Right atrium auricular region (tissue), 2 donors: ENCODE results near the gene TTLL11. TPM values are rescaled to one million over a fixed set of nuclear protein-coding genes. Genes with fewer than 3 reads are reported as not detected.

Experiments used
- DNase-seq: peaks from one replicate; pipeline ENCODE4 v3.0.0-alpha.2; 2019; ENCODE audit warnings: low spot score
- H3K27ac ChIP-seq, 2 donors: fragments of 200-600 bp; sonication (generic); 1 replicate in 1 of 2; 2 replicates in 1 of 2; pipeline ENCODE4 v1.5.1; 2016 to 2019
- H3K27me3 ChIP-seq, 2 donors: fragments of 200-600 bp; sonication (generic); one replicate each; pipeline versions ENCODE4 v1.5.1 to v1.6.0; 2017 to 2019
- H3K36me3 ChIP-seq: fragments of 200-600 bp; sonication (generic); one replicate; pipeline ENCODE4 v1.5.1; 2016
- H3K4me1 ChIP-seq, 2 donors: fragments of 200-600 bp; sonication (generic); one replicate each; pipeline versions ENCODE4 v1.5.1 to v1.6.0; 2017 to 2019
- H3K4me3 ChIP-seq, 2 donors: fragments of 200-600 bp; sonication (generic); 1 replicate in 1 of 2; 2 replicates in 1 of 2; pipeline ENCODE4 v1.5.1; 2017 to 2019; ENCODE audit warnings: mild to moderate bottlenecking in 1 of 2, moderate library complexity in 1 of 2
- H3K9me3 ChIP-seq, 2 donors: fragments of 200-600 bp; sonication (generic); one replicate each; pipeline ENCODE4 v1.5.1; 2019
- CTCF ChIP-seq, 2 donors: fragments of 200-600 bp; sonication (generic); IDR thresholded peaks; one replicate each; pipeline ENCODE4 v1.5.1; 2019; ENCODE audit warnings: antibody characterized with exemption in 2 of 2
- total RNA-seq, 2 donors: library from RNA; depleted of rRNA; stranded (reverse); fragments of >200 nt; gene quantifications; one replicate each; pipeline ENCODE4 v1.1.0, GENCODE V29; 2016

TTLL11 gene
- total RNA-seq, 2 donors from 2014 or later, result 5.9 to 7.8 TPM

GRCh38 chr9:121914017-121914595 is 179.0 kb downstream of the TTLL11 start:
- Histone ChIP-seq H3K9me3 (no peaks in the 10 kb centered on the region), H3K27me3 (no peaks in the 10 kb centered on the region), H3K4me3 (no peak overlapping the region), H3K27ac (no peak overlapping the region), H3K4me1 (no peaks in the 10 kb centered on the region), H3K36me3 (no peaks in the 10 kb centered on the region)
- no peak for TF ChIP-seq CTCF (IDR thresholded peaks at IDR 0.05)
- no peak for DNase-seq

- Histone ChIP-seq H3K27ac (no peak overlapping the region), H3K9me3 (no peaks in the 10 kb centered on the region), H3K4me1 (no peaks in the 10 kb centered on the region), H3K27me3 (no peaks in the 10 kb centered on the region), H3K4me3 (no peak overlapping the region), H3K36me3 (no peaks in the 10 kb centered on the region)
- no peak for DNase-seq
- TF ChIP-seq CTCF (IDR thresholded peaks at IDR 0.05), result no peak
These were observed 180.1 kb downstream of the TTLL11 start for GRCh38 chr9:121912812-121913627.

GRCh38 chr9:121910491-121911040 is 182.5 kb downstream of the TTLL11 start:
- Histone ChIP-seq H3K9me3 (no peaks in the 10 kb centered on the region), H3K27me3 (no peaks in the 10 kb centered on the region), H3K4me1 (no peaks in the 10 kb centered on the region), H3K4me3 (no peak overlapping the region), H3K36me3 (no peaks in the 10 kb centered on the region), H3K27ac (no peak overlapping the region)
- no peak for TF ChIP-seq CTCF (IDR thresholded peaks at IDR 0.05)
- no peak for DNase-seq

GRCh38 chr9:121909111-121909510 is 184.0 kb downstream of the TTLL11 start:
- no peak overlapping the region for H3K4me3 ChIP-seq
- no peak for TF ChIP-seq CTCF (IDR thresholded peaks at IDR 0.05)
- no peaks in the 10 kb centered on the region for H3K4me1 ChIP-seq
- no peaks in the 10 kb centered on the region for H3K36me3 ChIP-seq
- H3K9me3 ChIP-seq, result no peaks in the 10 kb centered on the region
- no peaks in the 10 kb centered on the region for H3K27me3 ChIP-seq
- no peak for DNase-seq
- H3K27ac ChIP-seq, result no peak overlapping the region

- no peak for TF ChIP-seq CTCF (IDR thresholded peaks at IDR 0.05)
- Histone ChIP-seq H3K4me3 (no peak overlapping the region), H3K4me1 (no peaks in the 10 kb centered on the region), H3K36me3 (no peaks in the 10 kb centered on the region), H3K9me3 (no peaks in the 10 kb centered on the region), H3K27me3 (no peaks in the 10 kb centered on the region), H3K27ac (no peak overlapping the region)
- DNase-seq, result no peak
These were observed 186.8 kb downstream of the TTLL11 start for GRCh38 chr9:121906074-121906870.
